Stimulated activated CD4-positive, alpha-beta T cell treated with anti-CD3 and anti-CD28 coated beads, Interleukin-12 subunit alpha, Interleukin-12 subunit beta, amount 100 ng/mL, for 24 hours (primary cell): ENCODE data around the gene COL25A1.
"Not testable (repeated sequence)": the region's sequence is repeated elsewhere in the genome, so short reads cannot be mapped to it uniquely, and the experiment has no call there.

Source experiments
- DNase-seq, 2 experiments: peaks; one replicate each; pipeline ENCODE4 v3.0.0-alpha.2; 2020; ENCODE audit warnings: low read depth in 2 of 2

COL25A1 gene

GRCh38 chr4:108906866-108907367 lies 395.5 kb downstream of the COL25A1 start:
- no peak for DNase-seq

GRCh38 chr4:108906006-108906405 lies 396.5 kb downstream of the COL25A1 start:
- no peak for DNase-seq

DNA sequence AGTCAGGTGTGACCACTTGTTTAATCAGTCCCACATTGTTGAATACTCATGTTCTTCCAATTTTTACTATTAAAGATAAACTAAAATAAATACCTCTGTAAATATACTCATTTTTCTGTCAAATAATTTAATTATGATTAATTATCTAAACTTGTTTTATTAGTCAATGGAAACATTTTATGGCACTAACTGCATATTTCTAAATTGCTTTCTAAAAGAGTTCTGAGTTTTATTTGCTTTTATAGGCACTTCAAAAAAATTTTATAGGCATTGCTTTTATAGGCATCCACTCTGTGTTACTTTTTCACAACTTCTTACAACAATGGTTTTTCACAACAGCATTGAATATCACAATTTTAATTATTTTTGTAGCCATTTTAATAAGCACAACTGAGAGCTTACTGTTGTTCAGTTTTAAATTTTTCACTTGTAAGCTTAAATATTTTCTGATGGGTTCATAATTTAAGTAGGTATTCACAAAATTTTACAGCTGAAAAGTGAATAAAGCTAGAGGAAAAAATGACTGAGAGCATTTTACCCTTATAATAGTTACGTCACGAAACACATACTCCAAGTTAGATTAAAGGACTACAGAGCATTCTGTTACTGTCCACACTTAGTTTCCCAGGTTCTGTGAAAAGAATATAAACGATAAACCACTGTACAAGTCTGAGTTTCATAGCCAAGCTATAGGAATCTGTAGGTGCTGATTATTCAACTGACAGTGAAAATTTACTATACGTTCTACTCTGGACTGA lies 398.8 kb downstream of the COL25A1 start:
- DNase-seq, result no peak

DNA sequence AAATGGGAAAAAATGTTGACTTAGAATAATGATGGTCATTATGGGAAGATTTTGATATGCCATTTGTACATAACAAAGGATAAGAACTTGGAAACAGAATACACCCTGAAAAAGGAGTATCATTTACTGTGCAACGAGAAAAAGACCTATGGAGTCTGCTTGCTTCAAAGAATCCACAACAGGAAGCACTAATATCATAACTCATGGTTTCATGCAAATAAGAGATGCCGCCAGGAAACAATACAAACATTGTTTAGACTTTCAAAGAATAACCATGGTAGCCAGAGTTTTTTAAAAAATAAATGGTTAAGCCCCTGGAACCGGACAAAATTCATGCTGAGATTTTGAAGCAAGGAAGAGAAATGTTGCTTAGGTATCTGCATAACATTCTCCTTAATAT lies 399.7 kb downstream of the COL25A1 start:
- DNase-seq, result no peak

DNA sequence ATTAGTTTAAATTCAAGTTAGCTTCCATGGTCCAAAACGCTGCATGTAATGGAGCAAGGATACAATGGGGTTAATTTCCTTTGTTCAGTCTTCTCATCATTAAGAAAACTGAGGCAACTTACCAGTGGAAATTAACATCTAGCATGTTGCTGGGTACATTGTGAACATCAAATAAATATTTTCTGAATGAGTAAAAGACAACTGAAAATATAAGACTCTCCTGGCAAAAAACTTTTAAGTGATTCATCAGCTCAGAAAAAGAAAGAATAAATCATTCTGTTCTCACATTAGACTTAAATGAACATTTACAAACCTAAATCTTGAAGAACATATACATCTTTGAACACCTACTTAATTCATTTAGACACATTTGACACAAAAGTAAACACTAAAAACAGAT lies 401.2 kb downstream of the COL25A1 start:
- no peak for DNase-seq

- DNase-seq, result no peak
Observed at GRCh38 chr4:108900018-108900580, 402.4 kb downstream of the COL25A1 start.

- no peak for DNase-seq
Observed at GRCh38 chr4:108893468-108893867, 409.0 kb downstream of the COL25A1 start.

DNA sequence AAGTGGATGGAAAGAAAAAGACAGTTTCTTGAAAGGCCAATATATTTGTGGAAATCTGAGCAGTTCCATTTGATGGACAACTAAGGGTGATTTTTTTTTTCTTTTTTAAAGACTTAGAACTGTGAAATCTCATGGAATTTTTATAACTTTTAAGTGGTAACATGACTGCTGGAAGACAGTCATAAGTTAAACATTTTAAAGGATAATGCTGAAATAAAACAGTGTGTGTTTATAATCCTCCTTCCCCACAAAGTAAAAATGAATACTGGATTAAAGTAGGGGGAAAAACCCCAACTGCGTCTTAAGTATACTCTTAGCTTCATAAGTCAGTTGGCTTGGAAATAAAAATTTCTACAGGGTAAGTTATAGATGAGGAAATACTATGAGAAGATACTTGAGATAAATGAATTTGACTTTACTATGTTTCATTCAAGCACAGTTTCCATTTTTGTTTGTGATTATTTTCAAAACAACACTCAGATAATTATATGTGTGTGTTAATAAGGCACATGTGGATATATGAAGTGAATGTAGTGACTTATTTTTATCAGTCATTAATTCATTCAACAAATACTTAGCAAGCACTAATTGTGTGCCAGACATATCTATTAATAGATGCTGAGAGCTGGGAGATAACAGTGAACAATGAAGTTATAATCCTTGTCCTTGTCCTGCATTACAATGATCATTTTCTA lies 410.4 kb downstream of the COL25A1 start:
- DNase-seq, result no peak

DNA sequence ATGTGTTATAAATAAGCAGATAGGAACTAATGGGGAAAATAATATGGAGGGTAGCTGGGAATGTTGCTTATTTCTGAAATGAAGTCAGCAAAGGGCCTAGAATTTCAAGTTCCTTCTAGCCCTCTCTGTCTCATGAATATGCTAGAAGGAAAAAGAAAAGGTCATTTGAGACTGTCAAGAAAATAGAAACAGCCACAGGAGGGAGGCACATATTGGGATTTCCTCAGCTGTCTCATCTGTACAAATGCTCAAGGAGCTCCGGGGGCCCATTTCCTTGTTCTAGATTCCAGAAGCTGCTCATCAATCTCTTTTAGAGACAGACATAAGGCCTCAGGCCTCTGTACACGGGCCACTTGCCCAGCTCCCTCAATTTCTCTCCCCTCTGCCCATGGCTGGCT lies 412.0 kb downstream of the COL25A1 start:
- no peak for DNase-seq

GRCh38 chr4:108889696-108890483 lies 412.6 kb downstream of the COL25A1 start:
- no peak for DNase-seq

DNA sequence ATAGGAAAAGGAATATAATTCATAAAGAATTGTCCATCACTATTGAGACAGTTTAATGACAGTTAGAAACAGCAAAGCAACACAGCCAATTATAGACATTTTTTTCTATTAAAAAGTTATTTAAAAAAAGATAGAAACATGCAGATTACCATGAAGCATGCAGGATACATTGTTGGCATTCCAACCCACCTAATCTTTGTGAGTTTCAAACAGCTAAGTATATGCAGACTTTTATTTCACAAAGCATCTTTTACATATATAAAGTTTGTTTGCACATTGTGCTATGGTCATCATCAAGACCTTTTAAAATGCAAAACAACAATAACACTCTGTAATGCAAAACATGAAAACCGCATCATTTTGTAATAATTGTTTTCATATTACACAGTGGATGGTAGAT lies 413.7 kb downstream of the COL25A1 start:
- DNase-seq, result no peak

DNA sequence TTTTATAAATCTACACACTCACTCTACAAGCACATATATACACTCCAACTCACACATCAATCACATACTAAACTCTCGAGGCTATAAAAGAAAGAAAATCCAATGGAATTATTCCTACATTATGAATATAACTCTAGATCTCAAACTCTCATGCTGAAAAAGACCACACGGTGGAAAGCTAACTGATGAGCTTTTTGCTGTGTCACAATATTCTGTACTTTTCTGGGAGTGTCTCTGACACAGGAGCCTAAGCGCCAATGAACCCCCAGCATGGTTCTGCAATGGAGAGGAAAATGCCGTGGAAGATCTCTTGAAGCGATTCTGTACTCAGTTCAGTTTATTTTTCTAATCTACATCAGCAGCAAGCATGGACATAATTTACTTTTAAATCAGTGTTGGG lies 415.4 kb downstream of the COL25A1 start:
- DNase-seq, result no peak

- no peak for DNase-seq
Observed at GRCh38 chr4:108885211-108885610, 417.2 kb downstream of the COL25A1 start.

GRCh38 chr4:108884596-108884995 lies 417.9 kb downstream of the COL25A1 start:
- no peak for DNase-seq

GRCh38 chr4:108881986-108882385 lies 420.5 kb downstream of the COL25A1 start:
- no peak for DNase-seq

GRCh38 chr4:108881190-108881589 lies 421.3 kb downstream of the COL25A1 start:
- DNase-seq, result no peak

- DNase-seq, result no peak
Observed at GRCh38 chr4:108878806-108879205, 423.7 kb downstream of the COL25A1 start.

GRCh38 chr4:108877821-108878220 lies 424.6 kb downstream of the COL25A1 start:
- no peak for DNase-seq

DNA sequence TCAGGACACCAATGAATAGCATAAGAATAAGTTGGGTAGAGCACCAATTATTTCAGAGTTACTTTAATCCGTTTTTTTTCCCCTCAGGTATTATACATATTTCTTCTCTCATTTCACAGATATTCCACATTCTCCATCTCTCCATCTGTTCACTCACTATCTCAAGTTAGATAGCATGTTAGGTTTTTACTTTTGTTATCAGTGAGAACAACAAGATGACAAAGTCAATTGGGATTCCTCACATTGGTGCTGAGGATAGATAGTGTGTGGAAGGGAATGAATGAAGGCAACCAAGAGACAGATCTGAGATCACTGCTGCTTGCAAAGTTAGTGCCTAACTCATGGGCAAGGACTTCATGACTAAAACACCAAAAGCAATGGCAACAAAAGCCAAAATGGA lies 427.7 kb downstream of the COL25A1 start:
- no peak for DNase-seq

DNA sequence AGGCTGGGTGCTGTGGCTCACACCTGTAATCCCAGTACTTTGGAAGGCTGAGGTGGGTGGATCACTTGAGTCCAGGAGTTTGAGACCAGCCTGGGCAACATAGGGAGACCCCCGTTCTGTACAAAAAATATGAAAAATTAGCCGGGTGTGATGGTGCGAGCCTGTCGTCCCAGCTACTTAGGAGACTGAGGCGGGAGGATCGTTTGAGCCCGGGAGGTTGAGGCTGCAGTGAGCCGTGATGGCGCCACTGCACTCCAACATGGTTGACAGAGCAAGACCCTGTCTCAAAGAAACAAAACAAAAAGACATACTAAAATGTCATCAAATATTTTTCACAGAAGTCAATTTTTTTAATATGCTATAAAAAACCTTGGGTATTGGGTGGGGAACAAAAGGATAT lies 432.5 kb downstream of the COL25A1 start:
- not testable (repeated sequence) for DNase-seq

DNA sequence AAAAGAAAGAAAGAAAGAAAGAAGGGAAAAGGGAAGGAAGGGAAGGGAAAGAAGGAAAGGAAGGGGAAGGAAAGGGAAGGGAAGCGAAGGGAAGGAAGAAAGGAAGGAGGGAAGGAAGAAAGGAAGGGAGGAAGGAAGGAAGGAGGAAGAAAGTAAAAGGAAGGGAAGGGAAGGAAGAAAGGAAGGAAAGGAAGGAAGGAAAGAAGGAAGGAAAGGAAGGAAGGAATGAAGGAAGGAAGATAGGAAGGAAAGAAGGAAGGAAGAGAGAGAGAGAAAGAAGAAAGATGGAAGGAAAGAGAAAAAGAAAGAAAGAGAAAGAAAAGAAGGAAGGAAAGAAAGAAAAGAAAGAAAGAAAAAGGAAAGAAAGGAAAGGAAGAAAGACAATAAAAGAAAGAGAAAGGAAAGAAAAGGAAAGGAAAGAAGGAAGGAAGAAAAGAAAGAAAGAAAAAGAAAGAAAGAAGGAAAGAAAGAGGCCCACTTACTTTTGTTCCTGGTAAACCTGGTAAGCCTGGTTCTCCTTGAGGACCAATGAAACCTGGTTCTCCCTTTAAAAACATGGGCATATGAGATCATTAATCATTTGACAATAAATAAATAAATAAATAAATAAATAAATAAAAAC lies 433.7 kb downstream of the COL25A1 start:
- no peak for DNase-seq

DNA sequence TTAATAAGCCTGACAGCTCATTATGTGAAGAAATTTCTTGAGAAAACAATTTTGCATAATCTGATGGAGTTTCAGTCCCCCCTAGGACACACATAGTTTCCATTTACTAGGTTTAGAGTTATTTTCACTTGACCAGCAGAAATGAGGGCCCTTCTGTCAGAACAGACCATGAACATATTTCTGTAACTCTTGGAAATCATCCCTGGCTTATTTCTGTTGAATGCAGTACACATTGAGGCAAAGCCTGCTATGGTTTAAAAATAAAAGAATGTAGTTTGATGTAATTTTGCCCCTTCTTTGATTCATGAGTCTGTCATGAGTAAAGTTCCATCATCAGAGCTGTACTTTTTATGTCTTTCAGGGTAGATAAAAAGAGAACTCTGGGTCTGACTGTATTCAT lies 435.0 kb downstream of the COL25A1 start:
- no peak for DNase-seq
